ENCODE results near the gene GRK3.

The GRK3 gene

DNA sequence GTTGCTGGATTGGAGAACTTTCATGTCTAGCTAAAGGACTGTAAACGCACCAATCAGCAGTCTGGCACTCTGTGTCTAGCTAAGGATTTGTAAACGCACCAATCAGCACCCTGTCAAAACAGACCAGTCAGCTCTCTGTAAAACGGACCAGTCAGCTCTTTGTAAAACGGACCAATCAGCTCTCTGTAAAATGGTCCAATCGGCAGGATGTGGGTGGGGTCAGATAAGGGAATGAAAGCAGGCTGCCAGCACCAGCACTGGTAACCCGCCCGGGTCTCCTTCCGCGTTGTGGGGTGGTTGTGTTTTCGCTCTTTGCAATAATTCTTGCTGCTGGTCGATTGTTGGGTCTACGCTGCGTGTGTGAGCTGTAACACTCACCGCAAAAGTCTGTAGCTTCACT, 188.8 kb downstream of the GRK3 start:
- peak; percentile 25 to 26 for DNase-seq
- TF ChIP-seq POLR2A (IDR thresholded peaks at IDR 0.05; ENCODE audit: low read length) = no peak
- TF ChIP-seq GATA1 (IDR thresholded peaks at IDR 0.05; ENCODE audit: low read depth, low read length) = no peak

DNA sequence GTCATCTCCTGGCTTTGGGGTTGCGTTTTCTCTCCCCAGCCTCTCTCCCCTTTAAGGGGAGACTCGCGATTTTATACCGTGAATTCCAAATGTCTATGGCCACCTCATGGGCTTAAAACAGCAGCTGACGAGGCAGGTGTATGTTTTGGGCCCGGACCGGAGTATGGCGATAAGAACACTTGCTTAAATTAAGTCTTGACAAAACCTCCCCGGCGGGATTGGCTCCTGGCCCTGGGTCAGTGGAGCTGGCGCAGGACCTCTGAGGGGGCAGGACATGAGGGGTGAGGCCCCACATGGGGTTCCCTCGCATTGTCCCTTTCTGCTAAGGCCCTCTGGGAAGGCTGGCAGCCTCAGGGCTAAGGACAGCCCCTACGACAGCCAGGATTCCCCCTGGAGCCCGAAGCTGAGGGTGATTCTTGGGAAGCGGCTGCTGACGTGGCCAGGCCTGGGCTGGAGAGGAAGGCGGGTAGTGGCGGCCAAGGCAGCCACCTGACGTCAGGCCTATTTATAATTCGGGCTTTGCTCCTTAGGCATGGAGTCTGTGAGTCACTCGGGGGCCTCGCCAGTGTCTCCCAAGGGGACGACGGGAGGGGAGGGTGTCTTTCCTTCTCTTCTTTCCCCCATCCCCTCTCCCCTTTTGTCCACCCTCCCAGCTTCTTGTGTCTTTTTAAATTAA, 190.2 kb downstream of the GRK3 start:
- TF ChIP-seq GATA1 (IDR thresholded peaks at IDR 0.05; ENCODE audit: low read depth, low read length) (no peak), POLR2A (IDR thresholded peaks at IDR 0.05; ENCODE audit: low read length) (no peak)
- no peak for DNase-seq

DNA sequence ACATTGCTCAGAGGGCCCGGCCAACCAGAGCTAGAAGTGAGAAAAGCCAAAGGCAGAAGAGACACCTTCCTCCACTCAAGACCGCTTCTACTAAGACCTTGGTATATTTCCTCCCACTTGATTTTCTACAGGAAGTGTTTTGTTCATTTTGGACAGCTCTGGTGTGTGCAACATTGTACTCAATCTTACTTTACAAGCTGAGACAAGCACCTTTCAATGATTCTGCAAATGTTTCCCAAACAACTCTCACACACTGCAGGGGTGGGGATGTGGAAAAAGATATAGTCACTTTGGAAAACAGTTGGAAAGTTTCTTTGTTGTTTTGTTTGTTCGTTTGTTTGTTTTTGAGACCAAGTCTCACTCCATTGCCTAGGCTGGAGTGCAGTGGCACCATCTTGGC, 193.2 kb downstream of the GRK3 start:
- no peak for TF ChIP-seq POLR2A (IDR thresholded peaks at IDR 0.05; ENCODE audit: low read length)
- no peak for TF ChIP-seq GATA1 (IDR thresholded peaks at IDR 0.05; ENCODE audit: low read depth, low read length)
- no peak for DNase-seq

DNA sequence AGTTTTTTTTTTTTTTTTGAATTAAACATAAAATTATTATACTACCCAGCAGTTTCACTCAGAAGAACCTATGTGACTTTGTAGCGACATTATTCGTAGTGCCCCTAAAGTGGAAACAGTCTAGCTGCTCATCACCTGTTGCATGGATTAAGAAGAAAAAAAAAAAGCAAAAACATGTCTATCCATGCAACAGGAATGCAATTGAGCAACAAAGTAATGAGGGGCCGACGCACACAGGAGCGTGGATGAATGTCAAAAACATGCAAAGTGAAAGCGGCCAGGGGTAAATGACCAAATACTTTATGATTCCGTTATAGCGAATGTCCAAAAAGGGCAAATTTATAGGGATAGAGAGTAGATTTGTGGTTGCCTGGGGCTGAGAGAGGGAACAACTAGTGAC, 193.8 kb downstream of the GRK3 start:
- no peak for DNase-seq
- TF ChIP-seq POLR2A (IDR thresholded peaks at IDR 0.05; ENCODE audit: low read length) (no peak), GATA1 (IDR thresholded peaks at IDR 0.05; ENCODE audit: low read depth, low read length) (no peak)

DNA sequence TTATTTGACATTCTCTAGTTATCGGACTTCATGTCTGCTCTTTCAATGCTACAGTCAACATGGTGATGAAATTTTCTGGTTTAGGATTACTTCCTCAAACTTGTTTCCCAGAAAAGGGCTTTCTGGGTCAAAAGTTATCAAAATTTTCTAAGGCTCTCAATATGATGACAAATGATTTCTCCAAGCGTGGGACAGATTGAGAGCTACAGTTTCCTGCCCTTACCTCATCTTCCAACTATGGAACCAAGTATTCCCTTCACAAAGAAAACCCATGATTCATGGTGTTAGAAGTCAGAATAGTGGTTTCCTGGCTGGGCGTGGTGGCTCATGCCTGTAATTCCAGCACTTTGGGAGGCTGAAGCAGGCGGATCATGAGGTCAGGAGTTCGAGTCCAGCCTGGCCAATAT, 195.4 kb downstream of the GRK3 start:
- no peak for TF ChIP-seq GATA1 (IDR thresholded peaks at IDR 0.05; ENCODE audit: low read depth, low read length)
- no peak for TF ChIP-seq POLR2A (IDR thresholded peaks at IDR 0.05; ENCODE audit: low read length)
- peak in 1 of 2 experiments; percentile 47 for DNase-seq

DNA sequence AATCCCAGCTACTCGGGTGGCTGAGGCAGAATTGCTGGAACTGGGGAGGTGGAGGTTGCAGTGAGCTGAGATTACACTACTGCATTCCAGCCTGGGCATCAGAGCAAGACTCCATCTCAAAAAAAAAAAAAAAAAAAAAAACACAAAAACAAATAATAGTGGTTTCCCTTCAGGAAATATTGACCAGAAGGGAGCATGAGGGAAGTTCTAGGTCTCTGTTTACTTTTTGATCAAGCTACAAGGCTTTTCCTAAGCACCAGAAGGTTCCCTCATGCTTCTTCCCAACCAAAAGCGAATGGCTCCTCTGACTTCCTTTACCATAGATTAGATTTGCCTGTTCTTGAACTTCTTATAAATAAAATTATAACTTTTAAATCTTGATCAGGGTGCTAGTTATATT, 195.8 kb downstream of the GRK3 start:
- DNase-seq = no peak
- no peak for TF ChIP-seq GATA1 (IDR thresholded peaks at IDR 0.05; ENCODE audit: low read depth, low read length)
- TF ChIP-seq POLR2A (IDR thresholded peaks at IDR 0.05; ENCODE audit: low read length) = no peak

DNA sequence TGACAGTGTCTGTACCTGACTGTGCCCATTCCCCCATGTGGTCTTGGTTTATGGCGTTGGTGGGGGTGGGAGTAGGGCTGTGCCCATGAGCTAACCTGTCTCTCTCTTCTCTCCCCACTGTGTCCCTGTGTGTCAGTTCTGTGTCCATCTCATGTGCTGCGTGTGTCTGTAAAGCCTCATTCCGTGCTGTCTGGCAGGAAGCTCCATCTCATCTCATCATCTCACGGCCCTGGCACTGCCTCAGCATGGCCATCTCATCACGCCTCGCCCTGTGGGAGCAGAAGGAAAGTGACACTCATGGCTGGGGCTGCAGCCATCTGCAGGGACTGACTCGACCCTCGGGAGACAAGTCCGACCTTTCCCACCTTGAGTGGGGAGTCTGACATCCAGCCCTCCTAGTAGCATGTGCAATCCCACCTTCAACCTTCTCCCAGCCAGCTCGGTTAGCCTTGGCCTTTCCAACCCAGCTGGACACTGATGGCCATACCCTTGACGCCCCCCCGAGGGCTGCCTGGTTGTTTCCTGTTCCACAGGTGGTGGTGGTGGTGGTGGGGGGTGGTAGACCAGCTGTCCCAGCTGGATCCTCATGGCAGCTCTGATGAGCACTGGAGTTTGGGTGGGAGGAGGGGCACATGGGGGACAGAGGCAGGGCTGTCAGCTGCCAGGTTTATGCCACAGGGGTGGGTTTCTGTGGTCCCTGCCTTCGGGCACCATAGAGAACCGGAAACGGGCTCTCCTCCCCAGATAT, 196.5 kb downstream of the GRK3 start:
- TF ChIP-seq GATA1 (IDR thresholded peaks at IDR 0.05; ENCODE audit: low read depth, low read length) (no peak), POLR2A (IDR thresholded peaks at IDR 0.05; ENCODE audit: low read length) (no peak)
- peak in 1 of 2 experiments; percentile 19 for DNase-seq

DNA sequence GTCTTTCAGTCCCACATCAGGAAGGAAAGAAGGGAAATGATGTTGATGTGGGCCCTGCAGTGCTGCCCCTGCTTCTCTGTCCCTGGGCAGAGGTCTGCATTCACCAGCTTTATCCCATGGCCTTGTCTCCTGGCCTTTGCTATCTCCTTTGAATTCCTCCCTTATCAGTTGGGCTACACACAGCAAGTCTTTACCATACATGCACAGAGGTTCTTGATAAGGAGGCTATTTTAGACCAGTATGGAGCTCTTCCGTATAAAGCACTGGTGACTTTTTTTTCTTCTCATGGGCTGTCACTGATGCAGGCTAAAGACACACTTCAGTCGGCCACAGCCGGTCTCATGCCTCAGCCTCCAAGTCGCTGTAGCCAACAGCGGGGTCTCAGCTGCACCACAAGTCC, 197.7 kb downstream of the GRK3 start:
- TF ChIP-seq POLR2A (IDR thresholded peaks at IDR 0.05; ENCODE audit: low read length) (no peak), GATA1 (IDR thresholded peaks at IDR 0.05; ENCODE audit: low read depth, low read length) (peak; percentile 23)
- peak; percentile 67 to 86 for DNase-seq

DNA sequence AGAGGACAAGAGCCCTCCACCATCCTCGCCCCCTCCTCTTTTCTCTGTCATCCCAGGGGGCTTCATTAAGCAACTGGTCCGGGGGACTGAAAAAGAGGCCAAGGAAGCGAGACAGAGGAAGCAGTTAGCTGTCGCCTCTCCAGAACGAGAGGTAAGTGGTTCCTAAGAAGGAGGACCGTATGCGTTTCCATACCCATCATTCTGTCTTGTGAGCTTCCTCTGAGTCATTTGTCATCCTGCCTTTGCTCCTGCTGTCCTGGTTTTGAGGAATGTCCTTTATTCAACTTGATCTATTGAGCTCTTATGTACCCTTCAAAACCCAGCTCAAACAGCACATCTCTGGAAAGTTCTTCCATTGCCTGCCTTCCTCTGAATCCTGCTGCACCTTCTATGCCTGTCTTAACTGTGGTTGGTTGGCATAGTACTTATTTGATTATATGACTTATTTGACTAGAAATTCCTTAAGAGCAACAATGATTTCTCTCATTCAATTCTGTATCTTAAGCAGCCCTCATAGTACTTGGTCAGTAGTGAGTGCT, 198.8 kb downstream of the GRK3 start:
- TF ChIP-seq GATA1 (IDR thresholded peaks at IDR 0.05; ENCODE audit: low read depth, low read length) = no peak
- no peak for TF ChIP-seq POLR2A (IDR thresholded peaks at IDR 0.05; ENCODE audit: low read length)
- no peak for DNase-seq

DNA sequence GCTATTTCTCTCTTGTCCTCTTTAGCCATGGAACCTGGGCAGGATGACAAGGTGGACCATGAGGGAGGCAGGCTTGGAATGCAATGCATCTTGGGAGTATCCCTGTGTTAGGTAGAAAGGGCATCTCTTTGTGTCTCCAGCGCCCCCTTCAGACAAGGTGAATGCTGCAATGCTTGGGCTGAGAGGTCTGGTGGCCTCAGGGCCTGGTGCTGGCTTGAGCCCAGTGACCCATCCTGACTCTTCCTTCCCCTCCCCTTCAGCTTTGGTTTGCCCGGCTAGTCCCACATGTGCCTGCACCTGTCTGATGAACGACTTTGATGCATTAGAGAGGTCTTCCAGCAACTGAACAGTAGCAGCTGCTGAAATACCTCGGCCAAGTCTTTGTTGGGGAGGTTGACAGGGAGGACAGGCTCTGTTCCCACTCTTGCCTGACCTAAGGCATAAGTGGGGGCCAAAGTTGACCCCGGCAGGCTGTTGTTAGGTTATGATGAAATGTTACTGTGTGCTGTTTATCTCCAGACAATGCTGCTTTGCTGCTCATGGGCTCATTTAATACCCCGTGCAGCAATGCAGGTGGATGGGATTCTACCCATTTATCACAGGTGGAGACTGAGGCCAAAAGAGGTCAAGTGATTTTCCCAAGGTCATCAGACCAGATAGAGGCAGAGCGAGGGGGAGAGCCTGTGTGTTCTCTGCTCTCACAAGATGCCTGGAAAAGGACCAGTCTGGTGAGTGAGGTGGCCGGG, 200.0 kb downstream of the GRK3 start:
- no peak for DNase-seq
- TF ChIP-seq GATA1 (IDR thresholded peaks at IDR 0.05; ENCODE audit: low read depth, low read length) (no peak), POLR2A (IDR thresholded peaks at IDR 0.05; ENCODE audit: low read length) (no peak)

DNA sequence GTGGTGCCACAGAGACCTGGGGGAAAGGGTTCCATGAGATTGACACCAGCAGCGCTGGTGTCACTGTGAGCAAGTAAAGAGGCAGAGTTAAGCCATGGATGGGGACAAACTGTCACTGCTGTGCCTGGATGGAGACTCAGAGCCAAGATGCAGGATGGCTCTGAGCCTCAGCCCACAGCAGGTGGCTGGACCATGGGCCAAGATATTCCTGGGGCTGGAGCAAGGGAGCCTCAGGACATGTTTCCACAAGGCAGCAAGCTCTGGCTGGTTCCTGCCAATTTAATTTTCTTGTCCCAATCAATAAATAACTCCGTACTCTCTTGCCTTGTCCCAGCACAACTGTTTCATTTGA, 200.5 kb downstream of the GRK3 start:
- no peak for DNase-seq
- TF ChIP-seq POLR2A (IDR thresholded peaks at IDR 0.05; ENCODE audit: low read length) (no peak), GATA1 (IDR thresholded peaks at IDR 0.05; ENCODE audit: low read depth, low read length) (no peak)

DNA sequence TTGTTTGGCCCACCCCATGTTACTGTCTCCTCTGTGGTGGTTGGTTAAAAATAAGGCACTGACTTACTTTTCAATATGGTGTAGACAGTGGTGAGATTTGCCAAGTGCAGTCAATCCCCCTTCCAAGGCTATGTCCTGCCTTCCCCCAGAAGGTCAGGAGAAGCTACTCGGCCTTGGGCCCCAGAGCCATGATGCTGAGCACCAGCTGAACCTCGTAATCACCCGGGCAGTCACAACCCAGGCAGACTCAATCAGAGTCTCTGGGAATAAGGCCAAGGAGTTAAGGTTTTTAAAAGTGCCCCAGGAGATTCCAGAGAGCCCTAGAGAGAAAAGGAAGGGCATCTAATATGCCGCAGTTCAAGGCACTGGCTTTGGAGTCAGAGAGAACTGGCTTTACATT, 201.3 kb downstream of the GRK3 start:
- DNase-seq = no peak
- TF ChIP-seq POLR2A (IDR thresholded peaks at IDR 0.05; ENCODE audit: low read length) (no peak), GATA1 (IDR thresholded peaks at IDR 0.05; ENCODE audit: low read depth, low read length) (no peak)

DNA sequence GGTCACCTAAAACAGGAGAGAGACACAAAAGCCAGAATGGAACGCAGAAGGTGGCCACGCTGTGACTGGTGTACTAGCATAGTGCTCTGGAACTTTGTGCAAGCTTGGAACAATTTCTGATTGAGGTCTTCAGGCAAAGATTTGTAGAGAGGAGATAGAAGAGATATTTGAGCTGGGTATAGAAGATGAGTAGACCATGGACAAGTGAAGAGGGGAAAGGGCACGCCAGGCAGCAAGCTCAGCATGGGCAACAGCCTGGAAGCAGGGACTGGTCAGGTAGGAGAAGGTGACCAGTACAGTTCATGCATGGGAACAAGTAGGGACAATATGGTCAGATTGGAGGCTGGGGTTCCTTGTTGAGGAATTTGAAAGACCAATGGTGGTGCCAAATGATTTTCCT, 201.9 kb downstream of the GRK3 start:
- no peak for TF ChIP-seq GATA1 (IDR thresholded peaks at IDR 0.05; ENCODE audit: low read depth, low read length)
- no peak for TF ChIP-seq POLR2A (IDR thresholded peaks at IDR 0.05; ENCODE audit: low read length)
- DNase-seq = no peak

DNA sequence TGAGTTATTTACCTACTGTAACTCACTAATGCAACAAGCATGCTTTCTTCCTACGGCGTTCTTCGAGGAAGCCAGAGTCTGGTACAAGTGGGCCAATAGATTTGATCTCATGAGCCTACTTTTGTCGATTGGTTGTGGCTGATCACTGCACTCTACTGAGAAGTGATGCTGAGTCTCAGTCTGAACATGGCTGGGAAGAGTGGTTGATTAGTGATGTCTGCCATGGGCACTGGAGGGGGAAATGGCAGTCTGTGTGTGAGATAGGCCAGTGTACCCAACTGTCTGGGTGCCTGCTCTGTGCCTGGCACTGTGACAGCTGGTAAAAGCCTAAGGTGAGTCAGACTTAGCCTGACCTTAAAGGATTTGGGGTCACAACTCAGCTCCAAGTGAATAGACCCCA, 205.9 kb downstream of the GRK3 start:
- TF ChIP-seq POLR2A (IDR thresholded peaks at IDR 0.05; ENCODE audit: low read length) (no peak), GATA1 (IDR thresholded peaks at IDR 0.05; ENCODE audit: low read depth, low read length) (no peak)
- no peak for DNase-seq
